Measurements from ENCODE around the gene PLD6.
A peak's percentile ranks its signal among the peaks of the same experiment; 100 is the strongest.
"Not testable (repeated sequence)": the region's sequence is repeated elsewhere in the genome, so short reads cannot be mapped to it uniquely, and the experiment has no call there.

Gene PLD6

DNA sequence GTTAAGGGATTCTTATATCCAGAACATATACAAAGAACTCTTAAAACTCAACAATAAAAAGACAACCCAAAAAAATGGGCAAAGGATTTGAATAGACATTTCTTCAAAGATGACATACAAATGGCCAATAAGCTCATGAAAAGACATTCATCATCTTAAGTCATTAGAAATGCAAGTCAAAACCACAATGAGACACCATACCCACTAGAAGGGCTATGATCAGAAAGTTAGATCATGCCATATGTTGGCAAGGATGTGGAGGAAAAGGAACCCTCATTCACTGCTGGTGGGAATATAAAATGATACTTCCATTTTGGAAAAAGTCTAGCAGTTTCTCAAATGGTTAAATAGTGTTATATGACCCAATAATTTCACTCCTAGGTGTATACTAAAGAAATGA is 9.4 kb downstream of the PLD6 start:
- no peak for DNase-seq

DNA sequence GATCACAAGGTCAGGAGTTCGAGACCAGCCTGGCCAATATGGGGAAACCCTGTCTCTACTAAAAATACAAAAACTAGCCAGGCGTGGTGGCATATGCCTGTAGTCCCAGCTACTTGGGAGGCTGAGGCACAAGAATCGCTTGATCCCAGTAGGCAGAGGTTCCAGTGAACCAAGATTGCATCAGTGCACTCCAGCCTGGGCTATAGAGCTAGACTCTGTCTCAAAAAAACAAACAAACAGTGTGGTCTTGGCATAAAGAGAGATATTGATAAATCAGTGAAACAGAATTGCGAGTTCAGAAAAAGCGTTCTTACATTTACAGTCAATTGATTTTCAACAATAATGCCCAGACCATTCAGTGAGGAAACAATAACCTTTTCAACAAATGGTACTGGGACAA is 10.7 kb downstream of the PLD6 start:
- DNase-seq = not testable (repeated sequence)

DNA sequence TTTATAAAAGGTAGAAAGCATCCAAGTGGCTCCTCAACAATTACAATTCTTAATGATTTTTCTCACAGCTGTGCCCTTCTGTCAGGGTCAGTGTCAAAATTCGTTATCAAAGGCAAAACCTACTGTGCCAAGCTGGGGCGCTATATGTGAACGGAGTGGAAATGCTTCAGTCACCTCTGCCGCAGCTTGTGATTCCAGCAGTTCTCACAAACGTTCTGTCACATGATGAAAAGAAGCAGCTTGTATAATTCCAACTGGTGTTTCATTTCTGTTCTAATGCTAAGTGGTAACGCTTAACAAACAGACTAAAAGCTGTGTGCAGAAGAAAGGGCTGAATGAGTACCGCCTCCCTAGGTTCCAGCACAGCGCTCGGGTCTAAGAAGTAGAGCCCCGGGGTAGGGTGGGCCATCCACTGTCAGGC is 14.2 kb downstream of the PLD6 start:
- DNase-seq = no peak

DNA sequence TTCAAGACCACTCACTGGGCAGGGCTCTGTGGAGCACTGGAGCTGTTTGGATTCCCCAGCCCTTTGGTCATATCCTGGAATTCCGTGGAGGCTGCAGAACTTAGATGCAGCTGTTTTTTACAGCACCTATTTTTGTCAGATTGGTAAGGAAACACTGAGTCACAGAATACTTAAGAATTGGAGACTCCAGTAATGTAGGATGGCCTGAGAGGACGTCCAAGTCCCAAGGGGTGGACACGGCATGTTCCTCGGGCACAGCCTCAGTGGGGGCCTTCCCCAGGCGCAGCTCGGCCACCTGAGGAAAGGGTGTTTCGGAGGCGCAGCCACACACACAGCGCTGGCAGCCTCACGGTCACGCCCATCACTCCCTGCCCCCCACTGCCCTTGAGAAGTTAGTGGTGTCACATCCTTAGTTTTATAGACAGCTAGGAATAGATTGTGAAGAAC is 14.8 kb downstream of the PLD6 start:
- DNase-seq = no peak

- no peak for DNase-seq
Observed at GRCh38 chr17:17190188-17190587, 15.9 kb downstream of the PLD6 start.

- no peak for DNase-seq
Observed at GRCh38 chr17:17189559-17189958, 16.6 kb downstream of the PLD6 start.

DNA sequence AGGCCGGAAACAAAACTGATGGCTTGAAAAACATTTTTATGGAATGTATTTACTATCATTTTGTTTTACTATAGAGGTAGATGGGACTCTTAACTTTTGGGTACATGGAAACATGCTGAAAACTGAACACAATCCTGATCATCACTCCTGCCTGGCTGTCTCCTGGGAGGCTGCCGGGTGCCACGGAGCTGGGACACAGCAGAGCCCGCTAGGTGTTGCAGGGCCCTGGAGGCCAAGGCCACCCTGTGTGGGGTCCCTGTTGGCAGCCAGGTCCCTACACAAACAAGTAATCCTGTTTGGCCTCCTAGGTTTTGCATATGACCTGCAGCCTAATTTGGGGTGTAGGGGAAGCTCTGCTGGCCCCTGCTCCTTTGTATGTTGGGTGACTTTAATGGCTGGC is 17.5 kb downstream of the PLD6 start:
- DNase-seq = no peak

DNA sequence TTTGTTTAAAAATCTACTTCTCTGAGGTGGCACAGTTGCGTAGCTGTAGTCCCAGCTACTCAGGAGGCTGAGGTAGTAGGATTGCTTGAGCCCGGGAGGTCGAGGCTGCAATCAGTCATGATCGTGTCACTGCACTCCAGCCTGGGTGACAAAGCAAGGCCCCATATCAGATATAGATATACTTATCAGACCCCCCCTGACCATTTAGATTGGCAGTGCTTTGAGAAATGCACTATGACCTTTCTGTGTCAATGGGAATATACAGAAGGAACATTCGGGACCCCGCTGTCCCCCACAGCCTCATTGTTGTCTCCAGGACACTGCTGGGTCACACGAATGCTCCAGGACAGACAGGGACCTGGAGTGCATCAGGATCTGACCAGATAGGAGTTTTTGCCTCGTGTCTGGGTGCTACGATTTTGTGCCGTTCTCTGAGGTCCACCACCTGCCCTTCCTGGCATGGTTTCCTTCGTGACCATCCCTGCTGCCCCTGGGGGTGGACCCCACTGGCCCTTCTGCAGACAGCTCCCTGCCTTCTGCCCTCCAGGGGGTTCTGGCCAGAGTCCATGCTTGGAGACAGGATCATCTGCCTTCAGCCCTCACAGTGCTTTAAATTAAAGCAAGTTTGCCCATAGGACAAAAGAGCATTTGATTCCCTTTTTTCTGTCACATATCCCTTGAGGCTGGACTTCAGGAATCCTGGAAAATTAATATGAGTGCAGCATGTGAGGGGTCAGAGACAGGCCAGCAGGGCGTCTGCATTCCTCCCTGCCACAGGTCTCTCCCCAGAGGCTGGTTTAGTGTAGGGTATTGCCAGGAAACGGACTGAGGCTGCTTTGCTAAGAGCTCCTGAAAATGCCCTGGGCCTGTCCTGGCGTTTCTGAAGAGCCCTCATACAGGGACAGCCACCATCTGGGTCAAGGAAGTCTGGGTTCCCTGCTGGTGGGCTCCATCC is 19.3 kb downstream of the PLD6 start:
- no peak for DNase-seq

DNA sequence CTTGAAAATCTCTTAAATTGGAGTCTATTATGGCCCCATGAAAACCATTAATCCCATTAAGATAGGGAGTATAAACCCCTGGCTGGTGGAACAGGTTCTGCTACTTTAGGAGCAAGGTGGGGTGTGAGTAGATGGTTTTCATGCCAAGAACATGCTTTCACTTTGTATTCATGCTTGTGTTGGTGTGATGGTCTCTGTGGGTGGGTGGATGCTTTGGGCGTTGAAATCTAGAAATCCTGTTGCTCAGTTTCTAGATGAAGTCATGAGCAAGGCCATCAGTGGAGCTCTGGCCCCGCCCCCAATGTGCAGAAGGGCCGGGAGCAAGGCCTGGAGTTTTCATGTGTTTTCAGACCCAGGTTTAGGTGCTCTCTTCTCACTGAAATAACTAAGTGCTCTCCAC is 20.1 kb downstream of the PLD6 start:
- DNase-seq = peak; percentile 56

DNA sequence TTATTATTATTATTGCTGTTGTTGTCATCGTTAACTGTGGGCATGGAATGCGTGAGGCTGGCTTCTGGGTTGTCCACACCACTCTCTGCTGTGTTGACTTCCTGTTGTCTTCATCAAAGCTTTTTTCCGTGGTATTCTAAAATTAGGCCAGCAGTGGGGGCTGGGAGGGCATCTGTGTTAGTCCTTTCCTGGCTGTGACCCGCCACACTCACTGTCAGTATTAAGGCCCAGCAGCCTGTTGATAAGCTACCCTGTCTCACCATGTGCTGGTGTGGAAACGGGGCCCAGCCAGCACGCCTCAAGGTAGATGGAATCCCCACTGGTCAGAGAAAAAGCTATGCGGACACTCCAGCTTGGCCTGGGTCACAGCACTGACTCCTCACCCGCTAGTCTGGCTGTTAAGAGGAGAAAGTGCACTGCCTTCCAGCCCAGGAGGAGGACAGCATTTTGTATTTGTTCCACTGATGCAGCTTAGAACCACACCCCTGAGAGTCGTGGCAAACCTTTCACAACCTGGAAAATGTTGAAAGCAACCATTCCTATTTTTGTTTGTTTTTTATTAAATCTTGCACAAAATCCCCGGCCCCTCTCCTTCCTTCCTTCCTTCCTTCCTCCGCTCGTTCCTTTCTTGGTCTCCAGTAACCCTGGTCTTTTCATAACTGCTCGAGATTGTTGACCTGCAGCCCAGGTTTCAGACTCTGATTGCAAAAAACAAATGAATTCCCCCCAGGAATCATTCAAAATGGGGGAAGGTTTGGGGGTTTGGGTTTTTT is 21.0 kb downstream of the PLD6 start:
- DNase-seq = peak; percentile 51

- no peak for DNase-seq
Observed at GRCh38 chr17:17183744-17184143, 22.4 kb downstream of the PLD6 start.

DNA sequence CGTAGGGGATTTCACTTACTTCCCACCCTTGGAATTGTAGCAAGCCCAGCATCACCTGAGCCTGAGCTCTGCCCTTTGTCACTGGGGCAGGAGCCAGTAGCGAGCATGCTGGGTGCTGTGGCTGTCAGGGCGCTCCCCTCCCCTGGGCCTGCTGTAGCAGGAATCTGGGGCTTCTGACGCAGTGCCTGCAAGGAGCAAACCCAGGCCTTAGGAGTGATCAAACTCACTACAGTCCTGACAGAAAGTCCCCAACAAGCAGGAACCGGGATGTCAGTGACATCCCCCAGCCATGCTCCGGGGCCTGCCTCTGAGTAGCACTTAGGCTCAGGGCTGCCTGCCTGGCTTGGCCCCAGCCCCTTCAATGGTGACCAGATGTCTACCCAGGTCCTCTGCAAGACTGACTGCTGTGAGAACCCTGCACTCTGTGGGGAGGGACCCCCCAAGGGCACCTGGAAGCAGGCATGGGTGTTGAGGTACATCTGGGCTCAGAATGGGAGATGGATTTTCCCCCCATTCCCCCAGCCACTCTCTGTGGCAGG is 23.5 kb downstream of the PLD6 start:
- DNase-seq = peak; percentile 62

DNA sequence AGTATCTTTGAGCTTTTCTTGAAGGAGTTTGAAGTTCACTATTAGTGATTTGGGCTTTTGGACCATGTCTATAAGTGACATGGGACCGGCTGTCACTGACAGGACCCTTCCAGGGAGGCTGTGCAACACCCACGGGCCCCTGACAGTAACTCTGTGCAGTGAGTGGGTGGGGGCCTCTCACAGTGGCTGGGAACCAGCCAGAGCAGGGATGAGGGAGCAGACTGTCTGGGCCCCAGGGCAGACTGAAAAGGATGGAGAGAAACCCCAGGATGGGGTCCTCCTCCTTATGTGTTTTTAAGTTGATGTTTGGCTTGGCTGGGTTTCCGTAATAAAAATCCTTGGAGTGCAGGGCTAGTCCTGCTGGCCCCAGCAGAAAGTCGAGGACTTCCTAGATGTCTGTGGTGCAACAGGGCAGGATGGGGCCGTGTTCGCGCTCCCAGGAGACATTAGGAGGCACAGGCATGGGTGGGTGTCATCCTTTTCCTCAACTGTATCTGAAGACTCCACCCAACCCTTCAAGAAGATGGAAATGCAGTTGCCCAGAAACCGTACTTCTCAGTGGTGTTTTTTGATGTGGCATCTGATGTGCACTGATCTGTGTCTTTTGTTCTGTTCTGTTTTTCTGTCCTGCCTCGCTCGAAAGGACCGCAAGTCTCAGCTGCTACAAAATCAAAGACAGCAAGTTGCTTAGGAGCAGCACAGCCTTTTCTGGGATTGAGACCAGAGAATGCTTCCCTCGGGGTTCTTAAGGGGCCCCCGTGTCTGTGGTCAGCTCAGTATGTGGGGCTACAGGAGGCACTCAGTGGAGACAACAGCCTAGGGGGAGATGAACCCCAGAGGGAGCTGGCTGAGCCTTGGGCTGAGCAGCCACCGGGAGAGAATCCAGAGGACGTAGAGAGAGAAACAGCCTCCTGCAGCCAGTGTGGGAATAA is 24.2 kb downstream of the PLD6 start:
- peak; percentile 65 for DNase-seq

DNA sequence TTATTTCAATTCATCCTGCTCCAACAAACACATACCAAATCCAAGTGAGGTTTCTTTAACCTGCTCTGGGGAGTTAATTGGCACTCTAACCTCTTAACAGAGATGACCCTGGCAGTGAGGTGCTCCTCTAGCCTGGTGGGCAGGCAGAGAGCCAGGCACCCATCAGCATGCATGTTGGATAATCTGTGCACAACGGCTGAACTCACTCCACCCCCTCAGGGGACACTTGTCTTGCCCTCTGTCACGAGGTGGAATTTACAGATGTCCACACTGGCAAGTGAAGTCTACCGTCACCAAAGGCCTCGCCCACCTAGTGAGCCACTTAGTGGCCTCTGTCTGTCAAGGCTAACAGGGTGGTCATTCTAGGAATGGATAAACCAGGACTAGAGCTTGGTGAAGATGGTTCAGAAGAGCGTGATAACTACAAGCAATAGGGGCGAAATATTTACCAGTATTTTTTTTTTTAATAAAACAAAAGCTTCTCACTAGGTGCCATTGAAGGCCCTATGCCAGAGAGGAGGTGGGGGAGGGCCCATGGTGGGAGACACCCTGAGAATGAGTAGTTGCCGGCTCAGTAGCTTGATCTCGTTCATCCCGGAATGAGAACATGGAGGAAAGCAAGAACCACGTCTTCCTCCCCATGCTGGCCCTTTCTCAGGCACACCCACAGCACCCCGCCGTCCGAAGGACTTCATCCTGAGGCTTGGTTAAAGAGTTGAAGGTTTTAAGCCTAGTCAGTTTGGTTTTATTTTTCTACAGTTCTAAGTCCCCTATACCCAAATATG is 25.2 kb downstream of the PLD6 start:
- DNase-seq = no peak

DNA sequence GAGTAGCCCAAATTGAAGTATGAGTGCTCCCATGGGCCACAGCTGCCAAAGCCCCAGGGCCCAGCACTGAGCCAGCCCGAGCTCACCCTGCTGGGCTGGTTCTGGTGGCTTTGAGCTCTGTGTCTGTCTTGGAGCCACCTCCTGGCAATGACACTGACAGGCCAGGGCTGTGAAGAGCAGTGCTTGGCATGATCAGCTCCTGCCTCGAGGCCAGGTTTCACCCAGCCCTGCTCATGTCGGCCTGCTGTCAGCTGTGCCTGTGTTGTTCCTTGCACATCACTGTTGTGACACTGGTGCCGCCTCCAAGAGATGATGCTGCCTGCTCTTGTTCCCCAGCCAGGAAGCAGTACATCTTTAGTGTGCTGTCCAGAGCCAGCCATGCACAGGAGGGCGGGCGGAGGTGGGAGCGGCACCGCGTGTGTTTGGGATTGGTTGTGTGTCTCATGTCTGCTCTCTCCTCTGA is 26.0 kb downstream of the PLD6 start:
- DNase-seq = peak; percentile 59

DNA sequence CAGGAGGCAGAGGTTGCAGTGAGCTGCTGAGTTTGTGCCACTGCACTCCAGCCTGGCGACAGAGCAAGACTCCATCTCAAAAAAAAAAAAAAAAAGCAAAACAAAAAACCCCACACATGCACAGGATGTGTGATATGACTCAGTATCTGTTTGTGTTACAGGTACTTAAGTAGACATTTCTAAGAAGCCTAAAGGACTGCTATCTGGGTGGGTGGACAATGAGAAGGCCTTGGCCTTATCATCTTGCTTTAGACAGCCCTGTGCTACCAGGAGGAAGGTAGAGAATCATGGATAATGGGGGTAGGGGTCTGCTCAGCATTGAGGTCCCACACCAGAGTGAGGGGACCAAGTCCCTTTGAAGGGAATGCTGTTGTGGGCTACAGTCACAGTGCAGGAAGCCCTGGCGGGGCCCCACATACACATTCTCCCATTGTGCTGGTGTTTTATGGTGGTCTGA is 26.7 kb downstream of the PLD6 start:
- DNase-seq = peak; percentile 53

DNA sequence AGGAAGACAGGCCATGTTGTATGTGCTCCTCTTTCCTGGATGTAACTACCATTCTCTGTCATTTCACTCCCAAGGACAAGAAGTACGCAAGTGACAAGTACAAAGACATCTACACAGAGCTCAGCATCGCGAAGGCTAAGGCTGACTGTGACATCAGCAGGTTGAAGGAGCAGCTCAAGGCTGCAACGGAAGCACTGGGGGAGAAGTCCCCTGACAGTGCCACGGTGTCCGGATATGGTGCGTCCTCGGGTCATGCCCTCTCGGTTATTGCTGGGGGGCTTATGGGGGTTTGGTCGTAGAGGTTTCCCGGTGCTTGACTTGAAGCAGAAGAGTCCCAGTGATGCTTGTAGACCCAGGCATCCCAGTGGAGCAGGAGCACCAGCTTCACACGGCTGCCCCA is 29.0 kb downstream of the PLD6 start:
- DNase-seq = peak; percentile 40

DNA sequence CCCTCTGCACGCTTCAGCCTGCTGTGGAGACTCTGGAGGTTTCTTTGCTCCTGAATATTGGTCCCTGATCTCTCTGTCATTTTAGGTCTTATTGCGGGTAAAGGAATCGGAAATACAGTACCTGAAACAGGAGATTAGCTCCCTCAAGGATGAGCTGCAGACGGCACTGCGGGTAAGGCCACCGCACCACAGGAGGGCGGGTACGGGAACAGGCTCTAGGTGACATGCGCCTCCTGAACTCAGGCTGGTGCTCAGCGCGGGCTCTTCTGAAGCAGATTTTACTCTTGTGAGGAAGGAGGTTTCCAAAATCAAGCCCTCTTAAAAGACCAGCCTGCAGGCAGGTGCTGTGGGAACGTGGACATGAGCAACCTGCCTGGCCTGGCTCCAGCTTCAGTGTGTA is 29.8 kb downstream of the PLD6 start:
- DNase-seq = peak; percentile 65

- peak; percentile 67 for DNase-seq
Observed at GRCh38 chr17:17175917-17176316, 30.2 kb downstream of the PLD6 start.

DNA sequence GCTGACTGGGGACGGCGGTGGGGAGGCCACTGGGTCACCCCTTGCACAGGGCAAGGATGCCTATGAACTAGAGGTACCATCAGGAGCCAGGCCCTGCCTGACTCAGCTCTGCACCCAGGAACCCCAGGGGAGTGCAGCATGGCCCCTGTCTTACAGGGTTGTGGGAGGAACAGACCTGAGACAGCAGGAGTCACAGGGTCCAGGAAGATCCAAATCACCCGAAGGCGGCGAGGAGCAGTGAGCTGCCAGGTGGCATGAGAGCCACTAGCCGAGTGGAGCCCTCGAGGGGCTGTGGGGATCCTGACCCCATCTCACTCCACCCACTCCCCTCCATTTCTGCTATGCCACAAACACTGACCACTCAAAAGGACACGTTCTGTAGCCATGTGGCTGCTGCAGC is 30.8 kb downstream of the PLD6 start:
- DNase-seq = no peak

- no peak for DNase-seq
Observed at GRCh38 chr17:17173921-17174320, 32.2 kb downstream of the PLD6 start.
